HepG2 (cell line): ENCODE measurements around the gene PRDM10. TPM values are rescaled to one million over a fixed set of nuclear protein-coding genes. Genes with fewer than 3 reads are reported as not detected.

Experiments used
- AKNA ChIP-seq: sonication (generic); formaldehyde crosslinking; IDR thresholded peaks from 2 replicates; pipeline ENCODE4 v1.4.0; 2020; ENCODE audit warnings: missing genetic modification reagents, borderline replicate concordance
- ATF4 ChIP-seq, 2 experiments: fragments of 450-650 bp in 1 of 2; sonication (generic) in 1 of 2; formaldehyde crosslinking; IDR thresholded peaks; 2 replicates each; pipeline versions ENCODE4 v1.5.0 to v1.8.0; 2020 to 2022; ENCODE audit warnings: mild to moderate bottlenecking in 1 of 2, missing genetic modification reagents in 1 of 2
- BCL6 ChIP-seq: IDR thresholded peaks from 2 replicates; pipeline ENCODE4 v1.6.1; 2016; ENCODE audit warnings: missing genetic modification reagents, missing compliant biosample characterization
- HIC2 ChIP-seq: sonication (generic); formaldehyde crosslinking; IDR thresholded peaks from 2 replicates; pipeline ENCODE4 v1.9.0; 2022; ENCODE audit warnings: low read depth, missing genetic modification reagents
- NFE2L1 ChIP-seq: sonication (generic); formaldehyde crosslinking; IDR thresholded peaks from 2 replicates; pipeline ENCODE4 v1.4.0; 2020; ENCODE audit warnings: missing genetic modification reagents, mild to moderate bottlenecking, borderline replicate concordance
- NKX3-1 ChIP-seq: sonication (generic); formaldehyde crosslinking; IDR thresholded peaks from 2 replicates; pipeline ENCODE4 v1.5.0; 2020; ENCODE audit warnings: missing genetic modification reagents
- PHB2 ChIP-seq: fragments of 450-650 bp; IDR thresholded peaks from 2 replicates; pipeline ENCODE4 v1.6.1; 2018; ENCODE audit not compliant: partially characterized antibody
- RFX5 ChIP-seq: IDR thresholded peaks from 2 replicates; pipeline ENCODE4 v1.6.1; 2011; ENCODE audit warnings: low read depth, low read length, improper control_type of control experiment
- ZNF142 ChIP-seq: sonication (generic); formaldehyde crosslinking; IDR thresholded peaks from 2 replicates; pipeline ENCODE4 v1.4.0; 2020; ENCODE audit warnings: missing genetic modification reagents
- ZNF329 ChIP-seq: sonication (generic); formaldehyde crosslinking; IDR thresholded peaks from 2 replicates; pipeline ENCODE4 v1.9.0; 2021; ENCODE audit warnings: low read depth, mild to moderate bottlenecking, missing genetic modification reagents
- ZNF512B ChIP-seq: sonication (generic); formaldehyde crosslinking; IDR thresholded peaks from 2 replicates; pipeline ENCODE4 v1.5.1; 2020; ENCODE audit warnings: missing genetic modification reagents, mild to moderate bottlenecking, borderline replicate concordance
- ZNF777 ChIP-seq: sonication (generic); formaldehyde crosslinking; IDR thresholded peaks from 2 replicates; pipeline ENCODE4 v1.4.0; 2020; ENCODE audit warnings: missing genetic modification reagents
- polyA plus RNA-seq, 8 experiments: library from polyadenylated mRNA; depleted of rRNA in 3 of 8; stranded (reverse) in 7 of 8; unstranded in 1 of 8; fragments of >200 nt; fragmentation: Illumina TruSeq in 4 of 8; extraction: Trizol in 4 of 8; gene quantifications; 2 replicates each; pipeline versions ENCODE4 v1.2.1 to v1.2.3, GENCODE V29; 2011 to 2016; ENCODE audit warnings: low read depth in 4 of 8, missing spikeins in 1 of 8, mixed read lengths in 1 of 8; ENCODE audit not compliant: insufficient read depth in 1 of 8
- total RNA-seq, 5 experiments: library from RNA; depleted of rRNA; stranded (reverse); fragments of >200 nt; fragmentation: Illumina TruSeq; extraction: Trizol; gene quantifications; 2 replicates each; pipeline ENCODE4 v1.2.3, GENCODE V29; 2016; ENCODE audit warnings: low read depth in 1 of 5

Gene PRDM10
- total and polyA plus RNA-seq, 2 of the 13 experiments (the other 11 are each of a cell fraction or from before 2014, with no cell fraction given), result 5.7 to 5.8 TPM

GRCh38 chr11:129933262-129933661 lies 69.4 kb downstream of the PRDM10 start (continued):
- TF ChIP-seq AKNA (CRISPR knock-in tag) (no peak), RFX5 (no peak), NFE2L1 (no peak), BCL6 (CRISPR knock-in tag) (no peak), ZNF329 (no peak), NKX3-1 (CRISPR knock-in tag) (no peak), ZNF777 (CRISPR knock-in tag) (no peak), ZNF512B (no peak), ATF4 (CRISPR knock-in tag; IDR thresholded peaks at IDR 0.05) (no peak), ZNF142 (CRISPR knock-in tag) (no peak), PHB2 (no peak), HIC2 (no peak)
